HepG2 (cell line): ENCODE measurements around the gene DNMT3L. TPM values are rescaled to one million over a fixed set of nuclear protein-coding genes. Genes with fewer than 3 reads are reported as not detected.

Experiments used
- ARNT ChIP-seq: fragments of 450-650 bp; IDR thresholded peaks from 2 replicates; pipeline ENCODE4 v1.6.1; 2017
- CENPT ChIP-seq: sonication (generic); formaldehyde crosslinking; IDR thresholded peaks from 2 replicates; pipeline ENCODE4 v1.8.0; 2022; ENCODE audit warnings: low read depth, mild to moderate bottlenecking, moderate library complexity, missing genetic modification reagents
- ONECUT2 ChIP-seq: sonication (generic); formaldehyde crosslinking; IDR thresholded peaks from 2 replicates; pipeline ENCODE4 v1.4.0; 2020; ENCODE audit warnings: missing genetic modification reagents
- PAWR ChIP-seq: sonication (generic); formaldehyde crosslinking; IDR thresholded peaks from 2 replicates; pipeline ENCODE4 v1.4.0; 2020; ENCODE audit warnings: missing genetic modification reagents, mild to moderate bottlenecking, borderline replicate concordance
- ZMYM4 ChIP-seq: sonication (generic); formaldehyde crosslinking; IDR thresholded peaks from 2 replicates; pipeline ENCODE4 v1.8.1; 2023; ENCODE audit warnings: mild to moderate bottlenecking, missing genetic modification reagents
- ZNF136 ChIP-seq: sonication (generic); formaldehyde crosslinking; IDR thresholded peaks from 2 replicates; pipeline ENCODE4 v1.8.1; 2022; ENCODE audit warnings: low read depth, mild to moderate bottlenecking, moderate library complexity, missing genetic modification reagents
- ZNF44 ChIP-seq: sonication (generic); formaldehyde crosslinking; IDR thresholded peaks from 2 replicates; pipeline ENCODE4 v1.5.1; 2020; ENCODE audit warnings: mild to moderate bottlenecking, missing genetic modification reagents
- ZNF589 ChIP-seq: sonication (generic); formaldehyde crosslinking; conservative IDR thresholded peaks from 2 replicates; pipeline ENCODE4 v1.8.0; 2022; ENCODE audit warnings: mild to moderate bottlenecking, moderate library complexity, missing genetic modification reagents
- polyA plus RNA-seq, 8 experiments: library from polyadenylated mRNA; depleted of rRNA in 3 of 8; stranded (reverse) in 7 of 8; unstranded in 1 of 8; fragments of >200 nt; fragmentation: Illumina TruSeq in 4 of 8; extraction: Trizol in 4 of 8; gene quantifications; 2 replicates each; pipeline versions ENCODE4 v1.2.1 to v1.2.3, GENCODE V29; 2011 to 2016; ENCODE audit warnings: low read depth in 4 of 8, missing spikeins in 1 of 8, mixed read lengths in 1 of 8; ENCODE audit not compliant: insufficient read depth in 1 of 8
- total RNA-seq, 5 experiments: library from RNA; depleted of rRNA; stranded (reverse); fragments of >200 nt; fragmentation: Illumina TruSeq; extraction: Trizol; gene quantifications; 2 replicates each; pipeline ENCODE4 v1.2.3, GENCODE V29; 2016; ENCODE audit warnings: low read depth in 1 of 5
- TF ChIP-seq, protein P1 (sequence below): sonication (generic); formaldehyde crosslinking; IDR thresholded peaks from 2 replicates; pipeline ENCODE4 v1.4.0; 2020; ENCODE audit warnings: missing genetic modification reagents
- TF ChIP-seq, protein P2 (sequence below): sonication (generic); formaldehyde crosslinking; conservative IDR thresholded peaks from 2 replicates; pipeline ENCODE4 v1.4.0; 2020; ENCODE audit warnings: mild to moderate bottlenecking, missing genetic modification reagents, moderate library complexity
- TF ChIP-seq, protein P3 (sequence below): sonication (generic); formaldehyde crosslinking; IDR thresholded peaks from 2 replicates; pipeline ENCODE4 v1.4.0; 2020; ENCODE audit warnings: missing genetic modification reagents, borderline replicate concordance
- TF ChIP-seq, protein P4 (sequence below): sonication (generic); formaldehyde crosslinking; IDR thresholded peaks from 2 replicates; pipeline ENCODE4 v1.5.1; 2020; ENCODE audit warnings: missing genetic modification reagents, mild to moderate bottlenecking, borderline replicate concordance
- TF ChIP-seq, protein P5 (sequence below): sonication (generic); formaldehyde crosslinking; IDR thresholded peaks from 2 replicates; pipeline ENCODE4 v1.5.1; 2020; ENCODE audit warnings: mild to moderate bottlenecking, missing genetic modification reagents, moderate library complexity

Gene DNMT3L
- total and polyA plus RNA-seq, 2 of the 13 experiments (the other 11 are each of a cell fraction or from before 2014, with no cell fraction given): 0.75 to 1.7 TPM

DNA sequence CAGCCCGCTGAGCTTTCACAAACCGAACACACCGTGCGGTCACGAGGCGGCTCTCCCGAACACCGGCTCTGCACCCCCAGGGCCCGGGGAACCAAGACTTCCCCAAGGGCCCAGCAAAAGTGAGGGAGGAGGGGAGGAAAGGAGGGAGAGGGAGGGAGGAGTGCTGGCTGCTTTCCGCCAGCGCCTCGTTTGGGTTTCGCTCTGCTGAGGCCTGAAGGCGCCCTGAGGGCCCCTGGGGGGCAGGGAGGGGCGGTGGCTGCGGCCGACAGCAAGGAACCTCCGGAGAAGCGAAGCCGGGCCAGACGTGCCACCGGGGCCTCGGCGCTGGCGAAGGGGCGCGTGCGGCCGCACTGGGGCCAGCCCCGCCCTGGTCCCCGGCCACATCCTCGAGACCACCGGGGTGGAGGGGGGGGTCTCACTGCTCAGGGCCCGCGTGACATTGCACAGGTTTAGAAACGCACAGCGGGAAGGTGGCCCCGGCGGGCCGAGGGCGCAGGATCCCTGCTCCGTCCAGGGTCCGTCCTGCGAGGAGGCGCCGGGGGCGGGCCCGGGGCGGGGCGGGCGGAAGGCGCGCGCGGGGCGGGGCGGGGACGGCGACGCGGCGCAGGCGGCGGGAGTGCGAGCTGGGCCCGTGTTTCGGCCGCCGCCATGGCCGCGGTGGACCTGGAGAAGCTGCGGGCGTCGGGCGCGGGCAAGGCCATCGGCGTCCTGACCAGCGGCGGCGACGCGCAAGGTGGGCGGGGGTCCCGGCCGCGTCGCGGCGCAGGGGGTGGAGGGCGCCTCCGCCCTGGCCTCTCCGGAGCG is 38.0 kb upstream of the DNMT3L start, which contains the start of gene PFKL (continued):
- TF ChIP-seq ZNF589 (CRISPR knock-in tag) (no peak), PAWR (CRISPR knock-in tag) (no peak), ARNT (no peak), ZNF136 (no peak), ONECUT2 (CRISPR knock-in tag) (no peak), ZMYM4 (CRISPR knock-in tag) (0 out of 2 replicates have a peak, but pooled peaks have one; percentile 27), ZNF44 (no peak), CENPT (CRISPR knock-in tag) (0 out of 2 replicates have a peak, but pooled peaks have one; percentile 49)
- TF ChIP-seq, protein P1, sequence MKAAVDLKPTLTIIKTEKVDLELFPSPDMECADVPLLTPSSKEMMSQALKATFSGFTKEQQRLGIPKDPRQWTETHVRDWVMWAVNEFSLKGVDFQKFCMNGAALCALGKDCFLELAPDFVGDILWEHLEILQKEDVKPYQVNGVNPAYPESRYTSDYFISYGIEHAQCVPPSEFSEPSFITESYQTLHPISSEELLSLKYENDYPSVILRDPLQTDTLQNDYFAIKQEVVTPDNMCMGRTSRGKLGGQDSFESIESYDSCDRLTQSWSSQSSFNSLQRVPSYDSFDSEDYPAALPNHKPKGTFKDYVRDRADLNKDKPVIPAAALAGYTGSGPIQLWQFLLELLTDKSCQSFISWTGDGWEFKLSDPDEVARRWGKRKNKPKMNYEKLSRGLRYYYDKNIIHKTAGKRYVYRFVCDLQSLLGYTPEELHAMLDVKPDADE: no peak
- TF ChIP-seq, protein P2, sequence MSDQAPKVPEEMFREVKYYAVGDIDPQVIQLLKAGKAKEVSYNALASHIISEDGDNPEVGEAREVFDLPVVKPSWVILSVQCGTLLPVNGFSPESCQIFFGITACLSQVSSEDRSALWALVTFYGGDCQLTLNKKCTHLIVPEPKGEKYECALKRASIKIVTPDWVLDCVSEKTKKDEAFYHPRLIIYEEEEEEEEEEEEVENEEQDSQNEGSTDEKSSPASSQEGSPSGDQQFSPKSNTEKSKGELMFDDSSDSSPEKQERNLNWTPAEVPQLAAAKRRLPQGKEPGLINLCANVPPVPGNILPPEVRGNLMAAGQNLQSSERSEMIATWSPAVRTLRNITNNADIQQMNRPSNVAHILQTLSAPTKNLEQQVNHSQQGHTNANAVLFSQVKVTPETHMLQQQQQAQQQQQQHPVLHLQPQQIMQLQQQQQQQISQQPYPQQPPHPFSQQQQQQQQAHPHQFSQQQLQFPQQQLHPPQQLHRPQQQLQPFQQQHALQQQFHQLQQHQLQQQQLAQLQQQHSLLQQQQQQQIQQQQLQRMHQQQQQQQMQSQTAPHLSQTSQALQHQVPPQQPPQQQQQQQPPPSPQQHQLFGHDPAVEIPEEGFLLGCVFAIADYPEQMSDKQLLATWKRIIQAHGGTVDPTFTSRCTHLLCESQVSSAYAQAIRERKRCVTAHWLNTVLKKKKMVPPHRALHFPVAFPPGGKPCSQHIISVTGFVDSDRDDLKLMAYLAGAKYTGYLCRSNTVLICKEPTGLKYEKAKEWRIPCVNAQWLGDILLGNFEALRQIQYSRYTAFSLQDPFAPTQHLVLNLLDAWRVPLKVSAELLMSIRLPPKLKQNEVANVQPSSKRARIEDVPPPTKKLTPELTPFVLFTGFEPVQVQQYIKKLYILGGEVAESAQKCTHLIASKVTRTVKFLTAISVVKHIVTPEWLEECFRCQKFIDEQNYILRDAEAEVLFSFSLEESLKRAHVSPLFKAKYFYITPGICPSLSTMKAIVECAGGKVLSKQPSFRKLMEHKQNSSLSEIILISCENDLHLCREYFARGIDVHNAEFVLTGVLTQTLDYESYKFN (CRISPR knock-in tag): peak; percentile 45; the same call in 1 of the 2 replicates
- TF ChIP-seq, protein P3, sequence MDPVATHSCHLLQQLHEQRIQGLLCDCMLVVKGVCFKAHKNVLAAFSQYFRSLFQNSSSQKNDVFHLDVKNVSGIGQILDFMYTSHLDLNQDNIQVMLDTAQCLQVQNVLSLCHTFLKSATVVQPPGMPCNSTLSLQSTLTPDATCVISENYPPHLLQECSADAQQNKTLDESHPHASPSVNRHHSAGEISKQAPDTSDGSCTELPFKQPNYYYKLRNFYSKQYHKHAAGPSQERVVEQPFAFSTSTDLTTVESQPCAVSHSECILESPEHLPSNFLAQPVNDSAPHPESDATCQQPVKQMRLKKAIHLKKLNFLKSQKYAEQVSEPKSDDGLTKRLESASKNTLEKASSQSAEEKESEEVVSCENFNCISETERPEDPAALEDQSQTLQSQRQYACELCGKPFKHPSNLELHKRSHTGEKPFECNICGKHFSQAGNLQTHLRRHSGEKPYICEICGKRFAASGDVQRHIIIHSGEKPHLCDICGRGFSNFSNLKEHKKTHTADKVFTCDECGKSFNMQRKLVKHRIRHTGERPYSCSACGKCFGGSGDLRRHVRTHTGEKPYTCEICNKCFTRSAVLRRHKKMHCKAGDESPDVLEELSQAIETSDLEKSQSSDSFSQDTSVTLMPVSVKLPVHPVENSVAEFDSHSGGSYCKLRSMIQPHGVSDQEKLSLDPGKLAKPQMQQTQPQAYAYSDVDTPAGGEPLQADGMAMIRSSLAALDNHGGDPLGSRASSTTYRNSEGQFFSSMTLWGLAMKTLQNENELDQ (CRISPR knock-in tag): no peak
- TF ChIP-seq, protein P4, sequence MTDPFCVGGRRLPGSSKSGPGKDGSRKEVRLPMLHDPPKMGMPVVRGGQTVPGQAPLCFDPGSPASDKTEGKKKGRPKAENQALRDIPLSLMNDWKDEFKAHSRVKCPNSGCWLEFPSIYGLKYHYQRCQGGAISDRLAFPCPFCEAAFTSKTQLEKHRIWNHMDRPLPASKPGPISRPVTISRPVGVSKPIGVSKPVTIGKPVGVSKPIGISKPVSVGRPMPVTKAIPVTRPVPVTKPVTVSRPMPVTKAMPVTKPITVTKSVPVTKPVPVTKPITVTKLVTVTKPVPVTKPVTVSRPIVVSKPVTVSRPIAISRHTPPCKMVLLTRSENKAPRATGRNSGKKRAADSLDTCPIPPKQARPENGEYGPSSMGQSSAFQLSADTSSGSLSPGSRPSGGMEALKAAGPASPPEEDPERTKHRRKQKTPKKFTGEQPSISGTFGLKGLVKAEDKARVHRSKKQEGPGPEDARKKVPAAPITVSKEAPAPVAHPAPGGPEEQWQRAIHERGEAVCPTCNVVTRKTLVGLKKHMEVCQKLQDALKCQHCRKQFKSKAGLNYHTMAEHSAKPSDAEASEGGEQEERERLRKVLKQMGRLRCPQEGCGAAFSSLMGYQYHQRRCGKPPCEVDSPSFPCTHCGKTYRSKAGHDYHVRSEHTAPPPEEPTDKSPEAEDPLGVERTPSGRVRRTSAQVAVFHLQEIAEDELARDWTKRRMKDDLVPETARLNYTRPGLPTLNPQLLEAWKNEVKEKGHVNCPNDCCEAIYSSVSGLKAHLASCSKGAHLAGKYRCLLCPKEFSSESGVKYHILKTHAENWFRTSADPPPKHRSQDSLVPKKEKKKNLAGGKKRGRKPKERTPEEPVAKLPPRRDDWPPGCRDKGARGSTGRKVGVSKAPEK (CRISPR knock-in tag): peak; percentile 65; the same call in 1 of the 2 replicates
- TF ChIP-seq, protein P5, sequence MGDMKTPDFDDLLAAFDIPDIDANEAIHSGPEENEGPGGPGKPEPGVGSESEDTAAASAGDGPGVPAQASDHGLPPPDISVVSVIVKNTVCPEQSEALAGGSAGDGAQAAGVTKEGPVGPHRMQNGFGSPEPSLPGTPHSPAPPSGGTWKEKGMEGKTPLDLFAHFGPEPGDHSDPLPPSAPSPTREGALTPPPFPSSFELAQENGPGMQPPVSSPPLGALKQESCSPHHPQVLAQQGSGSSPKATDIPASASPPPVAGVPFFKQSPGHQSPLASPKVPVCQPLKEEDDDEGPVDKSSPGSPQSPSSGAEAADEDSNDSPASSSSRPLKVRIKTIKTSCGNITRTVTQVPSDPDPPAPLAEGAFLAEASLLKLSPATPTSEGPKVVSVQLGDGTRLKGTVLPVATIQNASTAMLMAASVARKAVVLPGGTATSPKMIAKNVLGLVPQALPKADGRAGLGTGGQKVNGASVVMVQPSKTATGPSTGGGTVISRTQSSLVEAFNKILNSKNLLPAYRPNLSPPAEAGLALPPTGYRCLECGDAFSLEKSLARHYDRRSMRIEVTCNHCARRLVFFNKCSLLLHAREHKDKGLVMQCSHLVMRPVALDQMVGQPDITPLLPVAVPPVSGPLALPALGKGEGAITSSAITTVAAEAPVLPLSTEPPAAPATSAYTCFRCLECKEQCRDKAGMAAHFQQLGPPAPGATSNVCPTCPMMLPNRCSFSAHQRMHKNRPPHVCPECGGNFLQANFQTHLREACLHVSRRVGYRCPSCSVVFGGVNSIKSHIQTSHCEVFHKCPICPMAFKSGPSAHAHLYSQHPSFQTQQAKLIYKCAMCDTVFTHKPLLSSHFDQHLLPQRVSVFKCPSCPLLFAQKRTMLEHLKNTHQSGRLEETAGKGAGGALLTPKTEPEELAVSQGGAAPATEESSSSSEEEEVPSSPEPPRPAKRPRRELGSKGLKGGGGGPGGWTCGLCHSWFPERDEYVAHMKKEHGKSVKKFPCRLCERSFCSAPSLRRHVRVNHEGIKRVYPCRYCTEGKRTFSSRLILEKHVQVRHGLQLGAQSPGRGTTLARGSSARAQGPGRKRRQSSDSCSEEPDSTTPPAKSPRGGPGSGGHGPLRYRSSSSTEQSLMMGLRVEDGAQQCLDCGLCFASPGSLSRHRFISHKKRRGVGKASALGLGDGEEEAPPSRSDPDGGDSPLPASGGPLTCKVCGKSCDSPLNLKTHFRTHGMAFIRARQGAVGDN (CRISPR knock-in tag): peak; percentile 86
